DMS 273 (cell line): ENCODE measurements around the gene STN1.
A peak's percentile ranks its signal among the peaks of the same experiment; 100 is the strongest.

Experiments used
- DNase-seq: peaks from one replicate; lab custom pipeline; 2025; ENCODE audit not compliant: unreplicated experiment; lab: John Stamatoyannopoulos, UW

STN1 gene

GRCh38 chr10:103929381-103929921 is 11.5 kb upstream of the STN1 start:
- DNase-seq: peak; percentile 45

- DNase-seq: no peak
Observed at GRCh38 chr10:103928784-103929183, 10.8 kb upstream of the STN1 start.

- DNase-seq: peak; percentile 60
Observed at GRCh38 chr10:103926722-103927319, 8.8 kb upstream of the STN1 start.

- no peak for DNase-seq
Observed at GRCh38 chr10:103925591-103925990, 7.6 kb upstream of the STN1 start.

- no peak for DNase-seq
Observed at GRCh38 chr10:103923502-103923901, 5.5 kb upstream of the STN1 start.

GRCh38 chr10:103922659-103923058 is 4.7 kb upstream of the STN1 start:
- no peak for DNase-seq

GRCh38 chr10:103921750-103922195 is 3.8 kb upstream of the STN1 start:
- DNase-seq: no peak

- no peak for DNase-seq
Observed at GRCh38 chr10:103921248-103921647, 3.3 kb upstream of the STN1 start.

- DNase-seq: no peak
Observed at GRCh38 chr10:103919648-103920025, 1.7 kb upstream of the STN1 start.

GRCh38 chr10:103917302-103918052 is 507 bp downstream of the STN1 start:
- peak; percentile 85 for DNase-seq

- no peak for DNase-seq
Observed at GRCh38 chr10:103916876-103917275, 1.1 kb downstream of the STN1 start.

GRCh38 chr10:103916254-103916653 is 1.7 kb downstream of the STN1 start:
- DNase-seq: no peak

GRCh38 chr10:103915796-103916195 is 2.2 kb downstream of the STN1 start:
- DNase-seq: no peak

GRCh38 chr10:103912759-103913158 is 5.2 kb downstream of the STN1 start:
- DNase-seq: no peak

GRCh38 chr10:103911021-103911459 is 6.9 kb downstream of the STN1 start:
- DNase-seq: peak; percentile 48

- DNase-seq: no peak
Observed at GRCh38 chr10:103910442-103911012, 7.5 kb downstream of the STN1 start.

GRCh38 chr10:103905441-103905840 is 12.5 kb downstream of the STN1 start:
- DNase-seq: peak; percentile 28

GRCh38 chr10:103901299-103901698 is 16.7 kb downstream of the STN1 start:
- no peak for DNase-seq

- DNase-seq: no peak
Observed at GRCh38 chr10:103899312-103899711, 18.7 kb downstream of the STN1 start.

- DNase-seq: peak; percentile 10
Observed at GRCh38 chr10:103897241-103897774, 20.7 kb downstream of the STN1 start.

- no peak for DNase-seq
Observed at GRCh38 chr10:103896225-103896624, 21.8 kb downstream of the STN1 start.
